ENCODE data around the gene LMAN1. TPM values are rescaled to one million over a fixed set of nuclear protein-coding genes. Genes with fewer than 3 reads are reported as not detected.

The LMAN1 gene
- total RNA-seq, 1 donor from 2014 or later: 110 TPM

- no peak for DNase-seq (ENCODE audit: low spot score in 2 of 2, unreplicated experiment in 2 of 2)
- TF ChIP-seq CTCF (IDR thresholded peaks at IDR 0.05; ENCODE audit: unreplicated experiment): no peak
- H3K36me3 Mint-ChIP-seq: no peaks in the 10 kb centered on the region
- no peak overlapping the region for H3K27ac Mint-ChIP-seq
- no peaks in the 10 kb centered on the region for H3K4me1 Mint-ChIP-seq
- H3K9me3 Mint-ChIP-seq: no peaks in the 10 kb centered on the region
- H3K4me3 Mint-ChIP-seq: no peak overlapping the region
- H3K27me3 Mint-ChIP-seq (ENCODE audit: low read depth): peaks cover 83% of the 10 kb centered on the region
Measured at GRCh38 chr18:59305295-59305694, 53.8 kb downstream of the LMAN1 start.

GRCh38 chr18:59303656-59304195 is 55.3 kb downstream of the LMAN1 start:
- Mint-ChIP-seq H3K4me3 (no peak overlapping the region), H3K27me3 (ENCODE audit: low read depth) (peaks cover 77% of the 10 kb centered on the region), H3K4me1 (no peaks in the 10 kb centered on the region), H3K9me3 (no peaks in the 10 kb centered on the region), H3K27ac (no peak overlapping the region), H3K36me3 (no peaks in the 10 kb centered on the region)
- DNase-seq (ENCODE audit: low spot score in 2 of 2, unreplicated experiment in 2 of 2): no peak
- TF ChIP-seq CTCF (IDR thresholded peaks at IDR 0.05; ENCODE audit: unreplicated experiment): no peak

- no peak overlapping the region for H3K27ac Mint-ChIP-seq
- no peaks in the 10 kb centered on the region for H3K9me3 Mint-ChIP-seq
- H3K36me3 Mint-ChIP-seq: no peaks in the 10 kb centered on the region
- TF ChIP-seq CTCF (IDR thresholded peaks at IDR 0.05; ENCODE audit: unreplicated experiment): no peak
- H3K4me1 Mint-ChIP-seq: no peaks in the 10 kb centered on the region
- no peak for DNase-seq (ENCODE audit: low spot score in 2 of 2, unreplicated experiment in 2 of 2)
- peaks cover 78% of the 10 kb centered on the region for H3K27me3 Mint-ChIP-seq (ENCODE audit: low read depth)
- no peak overlapping the region for H3K4me3 Mint-ChIP-seq
Measured at GRCh38 chr18:59303006-59303405, 56.1 kb downstream of the LMAN1 start.

GRCh38 chr18:59301929-59302328 is 57.1 kb downstream of the LMAN1 start:
- Mint-ChIP-seq H3K27me3 (ENCODE audit: low read depth) (peaks cover 76% of the 10 kb centered on the region), H3K9me3 (no peaks in the 10 kb centered on the region), H3K27ac (no peak overlapping the region), H3K4me1 (no peaks in the 10 kb centered on the region), H3K4me3 (no peak overlapping the region), H3K36me3 (no peaks in the 10 kb centered on the region)
- no peak for TF ChIP-seq CTCF (IDR thresholded peaks at IDR 0.05; ENCODE audit: unreplicated experiment)
- DNase-seq (ENCODE audit: low spot score in 2 of 2, unreplicated experiment in 2 of 2): no peak

- no peak for TF ChIP-seq CTCF (IDR thresholded peaks at IDR 0.05; ENCODE audit: unreplicated experiment)
- DNase-seq (ENCODE audit: low spot score in 2 of 2, unreplicated experiment in 2 of 2): no peak
- H3K27me3 Mint-ChIP-seq (ENCODE audit: low read depth): peaks cover 76% of the 10 kb centered on the region
- H3K27ac Mint-ChIP-seq: no peak overlapping the region
- H3K36me3 Mint-ChIP-seq: no peaks in the 10 kb centered on the region
- no peaks in the 10 kb centered on the region for H3K9me3 Mint-ChIP-seq
- H3K4me3 Mint-ChIP-seq: no peak overlapping the region
- H3K4me1 Mint-ChIP-seq: no peaks in the 10 kb centered on the region
Measured at GRCh38 chr18:59300676-59301285, 58.3 kb downstream of the LMAN1 start.
